H9 (cell line): ENCODE measurements around the gene HSH2D. TPM values are rescaled to one million over a fixed set of nuclear protein-coding genes. Genes with fewer than 3 reads are reported as not detected.

Experiments
- DNase-seq: peaks from one replicate; pipeline ENCODE4 v3.0.0-alpha.2; 2017
- H2AFZ ChIP-seq: one replicate; pipeline ENCODE4 v1.6.1; 2013; ENCODE audit warnings: mild to moderate bottlenecking, low read length, control low read depth, moderate library complexity
- H2AK5ac ChIP-seq: 2 replicates; pipeline ENCODE4 v1.6.1; 2013; ENCODE audit warnings: low read length, control low read depth, mixed read lengths; ENCODE audit not compliant: insufficient read length
- H2BK120ac ChIP-seq: one replicate; pipeline ENCODE4 v1.6.1; 2013; ENCODE audit warnings: low read depth, mild to moderate bottlenecking, low read length, control low read depth, inconsistent platforms; ENCODE audit not compliant: poor library complexity, severe bottlenecking
- H2BK12ac ChIP-seq: 2 replicates; pipeline ENCODE4 v1.6.1; 2013; ENCODE audit warnings: low read length, control low read depth, mixed read lengths, low read depth; ENCODE audit not compliant: insufficient read length
- H2BK15ac ChIP-seq: 2 replicates; pipeline ENCODE4 v1.6.1; 2013; ENCODE audit warnings: low read depth, low read length, control low read depth
- H2BK20ac ChIP-seq: one replicate; pipeline ENCODE4 v1.6.1; 2013; ENCODE audit warnings: low read depth, mild to moderate bottlenecking, low read length, control low read depth, inconsistent platforms; ENCODE audit not compliant: poor library complexity, severe bottlenecking
- H2BK5ac ChIP-seq: 2 replicates; pipeline ENCODE4 v1.6.1; 2013; ENCODE audit warnings: low read length, control low read depth, mixed read lengths; ENCODE audit not compliant: insufficient read length
- H3K14ac ChIP-seq: 2 replicates; pipeline ENCODE4 v1.6.1; 2013; ENCODE audit warnings: low read length, control low read depth; ENCODE audit not compliant: insufficient read depth
- H3K18ac ChIP-seq: 2 replicates; pipeline ENCODE4 v1.6.1; 2013; ENCODE audit warnings: low read depth, mild to moderate bottlenecking, mixed read lengths, low read length, control low read depth; ENCODE audit not compliant: insufficient read length
- H3K23ac ChIP-seq: 2 replicates; pipeline ENCODE4 v1.6.1; 2013; ENCODE audit warnings: low read length, control low read depth, mixed read lengths, low read depth; ENCODE audit not compliant: insufficient read length
- H3K23me2 ChIP-seq: 2 replicates; pipeline ENCODE4 v1.6.1; 2013; ENCODE audit warnings: low read depth, mild to moderate bottlenecking, mixed read lengths, low read length, control low read depth; ENCODE audit not compliant: insufficient read length, poor library complexity, severe bottlenecking
- H3K27ac ChIP-seq: 2 replicates; pipeline ENCODE4 v1.5.1; 2013; ENCODE audit warnings: low read length, control low read depth, mixed read lengths, low read depth; ENCODE audit not compliant: insufficient read length
- H3K27me3 ChIP-seq: 2 replicates; pipeline ENCODE4 v1.6.1; 2013; ENCODE audit warnings: low read length, control low read depth, inconsistent platforms; ENCODE audit not compliant: insufficient read depth
- H3K4ac ChIP-seq: 2 replicates; pipeline ENCODE4 v1.6.1; 2013; ENCODE audit warnings: low read depth, mild to moderate bottlenecking, control low read depth, inconsistent platforms, low read length, moderate library complexity
- H3K4me1 ChIP-seq: 2 replicates; pipeline ENCODE4 v1.6.1; 2013; ENCODE audit warnings: low read length, control low read depth, inconsistent platforms; ENCODE audit not compliant: insufficient read depth
- H3K4me2 ChIP-seq: 2 replicates; pipeline ENCODE4 v1.6.1; 2013; ENCODE audit warnings: low read length, control low read depth, mixed read lengths; ENCODE audit not compliant: insufficient read length, insufficient read depth
- H3K56ac ChIP-seq: 2 replicates; pipeline ENCODE4 v1.6.1; 2013; ENCODE audit warnings: low read depth, mild to moderate bottlenecking, mixed read lengths, low read length, control low read depth; ENCODE audit not compliant: insufficient read length
- H3K79me1 ChIP-seq: 2 replicates; pipeline ENCODE4 v1.6.1; 2013; ENCODE audit warnings: low read depth, mild to moderate bottlenecking, moderate library complexity, low read length, control low read depth, inconsistent platforms; ENCODE audit not compliant: insufficient read depth, poor library complexity, severe bottlenecking
- H3K79me2 ChIP-seq: 2 replicates; pipeline ENCODE4 v1.6.1; 2013; ENCODE audit warnings: low read length, control low read depth, inconsistent platforms; ENCODE audit not compliant: insufficient read depth
- H3K9ac ChIP-seq: 2 replicates; pipeline ENCODE4 v1.6.1; 2013; ENCODE audit warnings: low read length, control low read depth, mixed read lengths; ENCODE audit not compliant: insufficient read length; ENCODE audit errors: extremely low read depth
- H3K9me3 ChIP-seq: one replicate; pipeline ENCODE4 v1.6.1; 2013; ENCODE audit warnings: low read depth, low read length, inconsistent platforms; ENCODE audit not compliant: control insufficient read depth
- H3T11ph ChIP-seq: one replicate; pipeline ENCODE4 v1.6.1; 2013; ENCODE audit warnings: mild to moderate bottlenecking, low read length, control low read depth, inconsistent platforms
- H4K20me1 ChIP-seq: one replicate; pipeline ENCODE4 v1.6.1; 2013; ENCODE audit not compliant: control insufficient read depth, insufficient read length, insufficient read depth
- H4K5ac ChIP-seq: 2 replicates; pipeline ENCODE4 v1.6.1; 2013; ENCODE audit warnings: low read depth, mild to moderate bottlenecking, mixed read lengths, low read length, control low read depth; ENCODE audit not compliant: insufficient read length
- H4K8ac ChIP-seq: replicated peaks from 2 replicates; pipeline ENCODE4 v1.6.1; 2013; ENCODE audit warnings: low read length, control low read depth, mixed read lengths, low read depth; ENCODE audit not compliant: insufficient read length
- H4K91ac ChIP-seq: 2 replicates; pipeline ENCODE4 v1.6.1; 2013; ENCODE audit warnings: low read depth, mild to moderate bottlenecking, moderate library complexity, mixed read lengths, low read length, control low read depth; ENCODE audit not compliant: insufficient read length
- H3K27ac Mint-ChIP-seq, 3 experiments: 2 replicates in 2 of 3; 3 replicates in 1 of 3; pipeline ENCODE4 v1.8.0; 2020 to 2021; ENCODE audit warnings: mixed read lengths in 3 of 3, mild to moderate bottlenecking in 1 of 3, moderate library complexity in 1 of 3
- H3K27me3 Mint-ChIP-seq: 2 replicates; pipeline ENCODE4 v1.8.0; 2021; ENCODE audit warnings: low read depth, mild to moderate bottlenecking, moderate library complexity, mixed read lengths
- H3K36me3 Mint-ChIP-seq, 3 experiments: 2 replicates in 2 of 3; 3 replicates in 1 of 3; pipeline ENCODE4 v1.8.0; 2020 to 2021; ENCODE audit warnings: low read depth in 3 of 3, mixed read lengths in 3 of 3; ENCODE audit not compliant: insufficient read depth in 1 of 3
- H3K4me1 Mint-ChIP-seq, 2 experiments: 2 replicates each; pipeline ENCODE4 v1.8.0; 2020; ENCODE audit warnings: mixed read lengths in 2 of 2
- H3K4me3 Mint-ChIP-seq, 2 experiments: 2 replicates in 1 of 2; 3 replicates in 1 of 2; pipeline ENCODE4 v1.8.0; 2020 to 2021; ENCODE audit warnings: mild to moderate bottlenecking in 2 of 2, mixed read lengths in 2 of 2, moderate library complexity in 1 of 2
- H3K9me3 Mint-ChIP-seq, 2 experiments: 2 replicates in 1 of 2; 3 replicates in 1 of 2; pipeline ENCODE4 v1.8.0; 2020; ENCODE audit warnings: mild to moderate bottlenecking in 2 of 2, mixed read lengths in 2 of 2, moderate library complexity in 1 of 2
- CTCF ChIP-seq: fragments of 200-600 bp; sonication (generic); conservative IDR thresholded peaks from 3 replicates; pipeline ENCODE4 v1.8.0; 2021; ENCODE audit warnings: antibody characterized with exemption, mild to moderate bottlenecking
- WGBS: extraction: QIAGEN DNeasy Blood & Tissue Kit; methylation state at CpG from one replicate; pipeline ENCODE4 v1.1.7; 2013; ENCODE audit warnings: missing lambda C conversion rate, low lambda C conversion rate, mixed read lengths; ENCODE audit not compliant: insufficient read length; ENCODE audit errors: extremely low coverage; 5-methylcytosine and 5-hydroxymethylcytosine counted together
- total RNA-seq: library from RNA; stranded (reverse); gene quantifications from 2 replicates; pipeline ENCODE4 v1.2.1, GENCODE V29; 2021

Gene HSH2D
- total RNA-seq, 1 experiment from 2014 or later: 2.3 TPM

DNA sequence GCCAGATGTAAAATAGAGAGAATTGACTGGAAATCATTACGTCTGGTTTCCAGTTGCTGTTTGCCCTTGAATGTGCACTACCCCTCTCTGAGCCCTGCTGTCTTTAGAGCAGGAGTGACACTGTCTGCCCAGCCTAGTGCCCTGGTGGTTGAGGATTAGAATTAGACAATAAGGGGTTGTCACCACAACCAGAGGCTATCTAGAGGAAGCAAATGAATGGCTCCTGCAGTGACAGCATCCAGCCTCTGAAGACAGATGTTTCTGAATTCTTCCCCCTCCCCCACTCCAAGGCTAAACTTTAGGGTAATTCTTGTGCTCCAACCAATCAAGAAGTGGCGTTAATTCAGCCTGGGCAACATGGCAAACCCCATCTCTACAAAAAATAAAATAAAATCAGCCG lies 29.8 kb upstream of the HSH2D start:
- no peak overlapping the region for H2BK20ac ChIP-seq
- no peak overlapping the region for H3K4ac ChIP-seq
- Mint-ChIP-seq H3K9me3 (no peaks in the 10 kb centered on the region), H3K4me1 (peaks cover 5 to 17% of the 10 kb centered on the region in 2 experiments), H3K27ac (no peak overlapping the region), H3K36me3 (peaks cover 13 to 29% (median 26%) of the 10 kb centered on the region in 3 experiments), H3K4me3 (peak overlapping the region; percentile 47 to 60), H3K27me3 (no peaks in the 10 kb centered on the region)
- H2BK12ac ChIP-seq: no peak overlapping the region
- no peak overlapping the region for H3T11ph ChIP-seq
- no peak for DNase-seq
- no peaks in the 10 kb centered on the region for H3K4me1 ChIP-seq
- H3K79me2 ChIP-seq: peaks cover 17% of the 10 kb centered on the region
- H3K9me3 ChIP-seq: no peaks in the 10 kb centered on the region
- H3K27me3 ChIP-seq: no peaks in the 10 kb centered on the region
- no peak overlapping the region for H3K23ac ChIP-seq
- no peak for TF ChIP-seq CTCF
- no peak overlapping the region for H3K27ac ChIP-seq
- H2BK120ac ChIP-seq: no peak overlapping the region
- no peak overlapping the region for H2AFZ ChIP-seq
- H3K56ac ChIP-seq: no peak overlapping the region
- H3K18ac ChIP-seq: no peak overlapping the region
- no CpG with 5 or more reads among the region's 3 CpGs for WGBS
- no peak overlapping the region for H2AK5ac ChIP-seq
- H3K9ac ChIP-seq: no peak overlapping the region
- H2BK15ac ChIP-seq: no peak overlapping the region
- H3K14ac ChIP-seq: no peak overlapping the region
- no peak overlapping the region for H2BK5ac ChIP-seq
- H3K23me2 ChIP-seq: peaks cover 9% of the 10 kb centered on the region
- no peak overlapping the region for H3K4me2 ChIP-seq
- no peak overlapping the region for H4K8ac ChIP-seq
- H4K20me1 ChIP-seq: no peaks in the 10 kb centered on the region
- H4K91ac ChIP-seq: no peak overlapping the region
- H4K5ac ChIP-seq: no peak overlapping the region
- peaks cover 8% of the 10 kb centered on the region for H3K79me1 ChIP-seq
